Panc1 (cell line): Measurements from ENCODE around the gene RAD1. TPM values are rescaled to one million over a fixed set of nuclear protein-coding genes. Genes with fewer than 3 reads are reported as not detected.

Experiments used
- ATAC-seq: fragments of 200-7000 bp; cut with Tn5 transposase; 2 replicates; pipeline ENCODE4 v1.9.1; 2020; ENCODE audit warnings: mild to moderate bottlenecking, moderate library complexity
- Bru-seq: library from RNA; stranded (reverse); fragments of 400-500 nt; gene quantifications from one replicate; lab custom pipeline; 2021; lab: Mats Ljungman, UMichigan
- BruChase-seq, 2 experiments: library from RNA; stranded (reverse); fragments of 400-500 nt; gene quantifications; one replicate each; lab custom pipeline; 2021; lab: Mats Ljungman, UMichigan
- BruUV-seq: library from RNA; stranded (reverse); fragments of 400-500 nt; replicated peaks from 2 replicates; lab custom pipeline; 2021; lab: Mats Ljungman, UMichigan
- CTCF ChIA-PET: fragments of 300-600 bp; sonication (Branson Sonifier 250); formaldehyde crosslinking; loops from one replicate; lab custom pipeline; 2022; ENCODE audit warnings: antibody characterized with exemption; lab: Charles Lee
- POLR2A ChIA-PET: fragments of 300-600 bp; sonication (Branson Sonifier 250); formaldehyde crosslinking; loops from one replicate; lab custom pipeline; 2022; ENCODE audit warnings: antibody characterized with exemption; lab: Charles Lee
- DNase-seq: peaks from one replicate; pipeline ENCODE4 v3.0.0-alpha.2; 2010; ENCODE audit warnings: low read depth, low spot score
- H3K27ac ChIP-seq: 2 replicates; pipeline ENCODE4 v1.5.1; 2011; ENCODE audit warnings: mild to moderate bottlenecking, low read length, inconsistent platforms
- H3K27me3 ChIP-seq: fragments of 200-500 bp; sonication (Bioruptor generic); 2 replicates; pipeline ENCODE4 v1.6.0; 2014; ENCODE audit warnings: low read length, inconsistent platforms; ENCODE audit not compliant: control insufficient read depth, insufficient read depth
- H3K36me3 ChIP-seq: fragments of 200-500 bp; sonication (Bioruptor generic); 2 replicates; pipeline ENCODE4 v1.5.1; 2014; ENCODE audit warnings: inconsistent platforms, mild to moderate bottlenecking, low read length, moderate library complexity; ENCODE audit not compliant: control insufficient read depth, insufficient read depth
- H3K4me1 ChIP-seq: 2 replicates; pipeline ENCODE4 v1.5.1; 2011; ENCODE audit warnings: inconsistent platforms, mild to moderate bottlenecking, low read length, moderate library complexity; ENCODE audit not compliant: control insufficient read depth, insufficient read depth
- H3K4me3 ChIP-seq, 2 experiments: 2 replicates each; pipeline ENCODE4 v1.5.1; 2011 to 2012; ENCODE audit warnings: low read depth in 2 of 2, low read length in 2 of 2, mild to moderate bottlenecking in 2 of 2, inconsistent platforms in 1 of 2, moderate library complexity in 1 of 2
- H3K9me3 ChIP-seq: fragments of 200-500 bp; sonication (Bioruptor generic); 2 replicates; pipeline ENCODE4 v1.5.1; 2014; ENCODE audit warnings: low read depth, mild to moderate bottlenecking, inconsistent platforms, low read length, moderate library complexity; ENCODE audit not compliant: control insufficient read depth, insufficient read depth
- CTCF ChIP-seq: fragments of 450-650 bp; IDR thresholded peaks from 2 replicates; pipeline ENCODE4 v1.5.1; 2017; ENCODE audit warnings: mild to moderate bottlenecking
- POLR2AphosphoS5 ChIP-seq: IDR thresholded peaks from 2 replicates; pipeline ENCODE4 v1.6.1; 2012; ENCODE audit warnings: mild to moderate bottlenecking, low read depth, low read length, moderate library complexity
- SIN3A ChIP-seq: IDR thresholded peaks from 2 replicates; pipeline ENCODE4 v1.6.1; 2012; ENCODE audit warnings: low read depth, mild to moderate bottlenecking, low read length, moderate library complexity, borderline replicate concordance; ENCODE audit not compliant: insufficient read depth
- TCF7L2 ChIP-seq: IDR thresholded peaks from 2 replicates; pipeline ENCODE4 v1.6.1; 2011; ENCODE audit warnings: mild to moderate bottlenecking, low read depth, low read length, inconsistent platforms
- in situ Hi-C: cut with HindIII; loops from 2 replicates; pipeline ENCODE4 v1.10.0; 2016; ENCODE audit warnings: low sequenced_read_pairs, low pct_unique_long_range_greater_than_20kb
- intact Hi-C: fragments of 100-400 bp; cut with micrococcal nuclease; formaldehyde crosslinking; loops from one replicate; pipeline ENCODE4 v1.10.0; 2022; ENCODE audit not compliant: unreplicated experiment
- long read RNA-seq: library from polyadenylated mRNA; unstranded; transcript quantifications from one replicate; pipeline ENCODE4 v2.0.0, GENCODE V29; 2021; ENCODE audit not compliant: unreplicated experiment
- polyA plus RNA-seq: library from polyadenylated mRNA; unstranded; fragments of >200 nt; gene quantifications from one replicate; pipeline ENCODE4 v1.2.1, GENCODE V29; 2012; ENCODE audit warnings: missing spikeins; ENCODE audit not compliant: insufficient read length
- total RNA-seq: library from RNA; stranded (reverse); gene quantifications from one replicate; pipeline ENCODE4 v1.2.1, GENCODE V29; 2021; ENCODE audit not compliant: unreplicated experiment
- TF ChIP-seq, protein P1 (sequence below), 2 experiments: IDR thresholded peaks; 2 replicates each; pipeline ENCODE4 v1.6.1; 2011 to 2012; ENCODE audit warnings: low read depth in 2 of 2, control low read depth in 1 of 2, low read length in 1 of 2, mild to moderate bottlenecking in 1 of 2, moderate library complexity in 1 of 2; ENCODE audit not compliant: insufficient read depth in 1 of 2

The RAD1 gene
- total RNA-seq (31.8 TPM), Bru-seq, nascent RNA (percentile 87 among the genes with signal in this experiment), BruChase-seq, experiment 1, labeled RNA remaining after a 2-hour chase (percentile 92 among the genes with signal in this experiment), BruChase-seq, experiment 2, labeled RNA remaining after a 6-hour chase (percentile 91 among the genes with signal in this experiment)
- polyA plus RNA-seq: 20.8 TPM
- long read RNA-seq, full-length matches to known transcripts: 37 of 63 reads
- long read RNA-seq, partial matches to known transcripts: 6 of 63 reads
- long read RNA-seq, other reads (novel, unspliced or antisense): 20 of 63 reads

DNA sequence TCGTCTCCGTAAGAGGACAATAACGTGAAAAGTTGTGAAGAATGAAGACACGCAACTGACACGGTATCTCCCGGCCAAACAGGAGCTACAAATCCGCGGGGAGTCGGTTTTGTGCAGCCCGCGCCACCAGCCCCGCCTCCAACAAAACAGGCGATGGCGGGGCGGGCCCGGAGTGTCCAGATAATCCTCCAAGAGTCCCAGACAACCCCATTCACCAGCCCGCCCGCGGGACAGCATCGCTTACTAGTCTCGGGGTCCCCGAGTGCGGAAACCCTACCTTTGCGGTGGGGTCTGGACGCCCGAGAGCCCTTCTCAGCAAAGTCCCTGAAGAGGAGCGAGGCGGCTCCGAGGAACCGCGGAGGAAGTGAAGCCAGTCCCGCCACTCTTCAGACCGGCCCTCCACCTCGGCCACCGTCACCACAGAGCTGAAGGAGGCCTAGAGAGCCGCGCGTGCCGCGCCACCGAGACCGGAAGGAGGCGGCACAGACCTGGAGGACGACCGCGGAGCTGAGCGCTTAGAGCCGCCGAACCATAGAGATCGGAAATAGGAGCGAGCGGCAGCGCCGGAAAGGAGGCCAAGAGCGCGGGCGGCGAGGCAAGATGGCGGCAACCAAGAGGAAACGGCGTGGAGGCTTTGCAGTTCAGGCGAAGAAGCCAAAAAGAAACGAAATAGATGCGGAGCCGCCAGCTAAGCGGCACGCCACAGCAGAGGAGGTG lies at the start of gene RAD1, which contains the start of gene BRIX1:
RAD1 (minus strand) TSS at position 366 of the 717 bp plus-strand sequence. CDS start 612 bp downstream, outside the sequence.
BRIX1 (plus strand) TSS at position 573 of the 717 bp plus-strand sequence; CDS start at position 601, 28 bp downstream.
- Histone ChIP-seq H3K27ac (peak within 1 kb of the TSS; percentile 99), H3K9me3 (no peaks in the 10 kb centered on the region), H3K4me1 (peaks cover 12% of the 10 kb centered on the region), H3K27me3 (no peaks in the 10 kb centered on the region), H3K36me3 (peaks cover 48% of the 10 kb centered on the region), H3K4me3 (peak within 1 kb of the TSS; percentile 98 to 99)
- CTCF ChIA-PET: interaction anchor here (0.6 to 0.7 kb wide), 2 partner anchors 14 to 88 kb away, joined by 3 to 5 read pairs; partner anchors contain the start of gene DNAJC21
- TF ChIP-seq POLR2AphosphoS5: peak; percentile 84
- TF ChIP-seq CTCF: no peak
- TF ChIP-seq TCF7L2: peak; percentile 43; the same call in 1 of the 2 replicates
- TF ChIP-seq, protein P1, sequence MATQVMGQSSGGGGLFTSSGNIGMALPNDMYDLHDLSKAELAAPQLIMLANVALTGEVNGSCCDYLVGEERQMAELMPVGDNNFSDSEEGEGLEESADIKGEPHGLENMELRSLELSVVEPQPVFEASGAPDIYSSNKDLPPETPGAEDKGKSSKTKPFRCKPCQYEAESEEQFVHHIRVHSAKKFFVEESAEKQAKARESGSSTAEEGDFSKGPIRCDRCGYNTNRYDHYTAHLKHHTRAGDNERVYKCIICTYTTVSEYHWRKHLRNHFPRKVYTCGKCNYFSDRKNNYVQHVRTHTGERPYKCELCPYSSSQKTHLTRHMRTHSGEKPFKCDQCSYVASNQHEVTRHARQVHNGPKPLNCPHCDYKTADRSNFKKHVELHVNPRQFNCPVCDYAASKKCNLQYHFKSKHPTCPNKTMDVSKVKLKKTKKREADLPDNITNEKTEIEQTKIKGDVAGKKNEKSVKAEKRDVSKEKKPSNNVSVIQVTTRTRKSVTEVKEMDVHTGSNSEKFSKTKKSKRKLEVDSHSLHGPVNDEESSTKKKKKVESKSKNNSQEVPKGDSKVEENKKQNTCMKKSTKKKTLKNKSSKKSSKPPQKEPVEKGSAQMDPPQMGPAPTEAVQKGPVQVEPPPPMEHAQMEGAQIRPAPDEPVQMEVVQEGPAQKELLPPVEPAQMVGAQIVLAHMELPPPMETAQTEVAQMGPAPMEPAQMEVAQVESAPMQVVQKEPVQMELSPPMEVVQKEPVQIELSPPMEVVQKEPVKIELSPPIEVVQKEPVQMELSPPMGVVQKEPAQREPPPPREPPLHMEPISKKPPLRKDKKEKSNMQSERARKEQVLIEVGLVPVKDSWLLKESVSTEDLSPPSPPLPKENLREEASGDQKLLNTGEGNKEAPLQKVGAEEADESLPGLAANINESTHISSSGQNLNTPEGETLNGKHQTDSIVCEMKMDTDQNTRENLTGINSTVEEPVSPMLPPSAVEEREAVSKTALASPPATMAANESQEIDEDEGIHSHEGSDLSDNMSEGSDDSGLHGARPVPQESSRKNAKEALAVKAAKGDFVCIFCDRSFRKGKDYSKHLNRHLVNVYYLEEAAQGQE (IDR thresholded peaks at IDR 0.05; ENCODE audit: insufficient read depth in 1 of 2, low read depth in 2 of 2, low read length in 1 of 2): 0 out of 4 replicates have a peak, but pooled peaks of 1 of the 2 experiments have one; percentile 19
- peak; percentile 91; the same call in 1 of the 2 replicates for TF ChIP-seq SIN3A
- intact Hi-C loops: no loop called here
- BruUV-seq: no TSS peak
- in situ Hi-C loops: no loop called here
- POLR2A ChIA-PET: interaction anchor here (0.6 to 2.4 kb wide), 4 partner anchors 11 to 840 kb away, joined by 3 to 17 read pairs (median 8); partner anchors contain the start of gene DNAJC21
- ATAC-seq (peak; percentile 100), DNase-seq (peak; percentile 96)

GRCh38 chr5:34959323-34959722 lies 44.0 kb upstream of the RAD1 start:
- Histone ChIP-seq H3K36me3 (peaks cover 11% of the 10 kb centered on the region; the same call in 1 of the 2 replicates), H3K9me3 (no peaks in the 10 kb centered on the region), H3K27me3 (no peaks in the 10 kb centered on the region), H3K4me1 (no peaks in the 10 kb centered on the region), H3K27ac (no peak overlapping the region), H3K4me3 (no peak overlapping the region)
- DNase-seq (no peak), ATAC-seq (no peak)
- no TSS peak for BruUV-seq
- POLR2A ChIA-PET: no interaction called here
- in situ Hi-C loops (no loop called here), intact Hi-C loops (loop anchor here (5.0 kb wide), 1 partner anchor 43 kb away; no protein-coding TSS in a partner anchor)
- TF ChIP-seq, protein P1 (IDR thresholded peaks at IDR 0.05; ENCODE audit: insufficient read depth in 1 of 2, low read depth in 2 of 2, low read length in 1 of 2): no peak
- TF ChIP-seq TCF7L2 (no peak), CTCF (no peak), SIN3A (no peak), POLR2AphosphoS5 (no peak)
- CTCF ChIA-PET: no interaction called here
